Brain microvascular endothelial cell (primary cell): ENCODE measurements around the gene GSTO1.

Source experiments
- DNase-seq: peaks from one replicate; pipeline ENCODE4 v3.0.0-alpha.2; 2020
- H3K27ac ChIP-seq: fragments of 250-450 bp; sonication (Bioruptor Pico); 2 replicates; pipeline ENCODE4 v1.5.1; 2020; ENCODE audit warnings: mild to moderate bottlenecking, moderate library complexity
- H3K27me3 ChIP-seq: fragments of 250-450 bp; sonication (Bioruptor Pico); replicated peaks from 2 replicates; pipeline ENCODE4 v1.5.1; 2020; ENCODE audit warnings: mild to moderate bottlenecking
- H3K36me3 ChIP-seq: fragments of 250-450 bp; sonication (Bioruptor Pico); replicated peaks from 2 replicates; pipeline ENCODE4 v1.5.1; 2020; ENCODE audit warnings: mild to moderate bottlenecking
- H3K4me3 ChIP-seq: 2 replicates; pipeline ENCODE4 v1.5.1; 2011; ENCODE audit warnings: low read depth, mild to moderate bottlenecking, control low read depth, low read length, moderate library complexity
- in situ Hi-C: cut with HindIII; loops from 2 replicates; pipeline ENCODE4 v1.10.0; 2017; ENCODE audit warnings: low sequenced_read_pairs, low pct_ligation_motif_present
- TF ChIP-seq, protein P1 (sequence below): IDR thresholded peaks from 2 replicates; pipeline ENCODE4 v1.5.1; 2011; ENCODE audit warnings: low read depth, mild to moderate bottlenecking, moderate library complexity, low read length, control low read depth, inconsistent platforms; ENCODE audit errors: missing control alignments

The GSTO1 gene

DNA sequence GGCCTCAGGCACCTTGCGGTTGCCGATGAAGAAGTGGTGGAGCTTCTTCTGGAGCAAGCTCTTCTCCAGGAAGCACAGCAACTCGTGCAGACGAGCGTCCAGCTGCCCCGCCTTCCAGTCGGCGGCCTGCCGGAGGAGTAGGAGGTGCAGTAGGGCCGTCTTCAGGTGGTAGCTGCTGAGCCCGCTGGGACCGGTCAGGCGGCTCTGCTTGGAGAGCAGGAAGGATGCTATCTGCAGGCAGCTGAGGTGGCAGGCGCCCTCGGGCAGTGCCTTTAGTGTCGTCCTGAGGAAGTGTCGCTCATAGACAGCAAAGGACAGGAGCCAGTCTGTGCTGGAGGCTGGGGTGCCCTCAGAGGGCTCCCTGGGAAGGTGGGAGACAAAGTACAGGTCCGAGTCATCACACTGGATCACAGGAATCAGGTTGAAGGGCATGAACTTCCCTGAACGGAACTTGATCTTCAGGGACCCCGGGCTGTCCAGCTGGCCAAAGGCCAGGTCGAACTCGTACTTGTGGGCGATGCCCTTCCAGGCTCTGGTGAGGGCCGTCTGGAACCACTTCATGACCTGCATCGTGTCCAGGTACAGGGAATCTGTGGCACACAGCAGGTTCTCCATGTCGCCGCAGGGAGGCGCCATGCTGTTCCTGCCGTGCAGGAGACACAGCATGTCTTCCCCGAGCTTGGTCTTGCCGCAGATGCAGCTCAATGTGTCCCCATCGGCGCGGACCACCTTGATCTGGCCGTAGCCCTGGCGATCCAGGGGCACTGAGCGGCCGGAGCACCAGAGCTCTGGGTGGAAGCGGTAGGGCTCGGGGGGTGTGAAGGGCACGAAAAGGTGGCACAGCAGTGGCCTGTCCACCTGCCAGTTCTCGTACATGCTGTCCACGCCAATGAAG is 60.1 kb downstream of the GSTO1 start:
- Histone ChIP-seq H3K36me3 (peaks cover 79% of the 10 kb centered on the region), H3K27me3 (no peaks in the 10 kb centered on the region), H3K4me3 (no peak overlapping the region), H3K27ac (no peak overlapping the region)
- in situ Hi-C loops, result no loop called here
- TF ChIP-seq, protein P1, sequence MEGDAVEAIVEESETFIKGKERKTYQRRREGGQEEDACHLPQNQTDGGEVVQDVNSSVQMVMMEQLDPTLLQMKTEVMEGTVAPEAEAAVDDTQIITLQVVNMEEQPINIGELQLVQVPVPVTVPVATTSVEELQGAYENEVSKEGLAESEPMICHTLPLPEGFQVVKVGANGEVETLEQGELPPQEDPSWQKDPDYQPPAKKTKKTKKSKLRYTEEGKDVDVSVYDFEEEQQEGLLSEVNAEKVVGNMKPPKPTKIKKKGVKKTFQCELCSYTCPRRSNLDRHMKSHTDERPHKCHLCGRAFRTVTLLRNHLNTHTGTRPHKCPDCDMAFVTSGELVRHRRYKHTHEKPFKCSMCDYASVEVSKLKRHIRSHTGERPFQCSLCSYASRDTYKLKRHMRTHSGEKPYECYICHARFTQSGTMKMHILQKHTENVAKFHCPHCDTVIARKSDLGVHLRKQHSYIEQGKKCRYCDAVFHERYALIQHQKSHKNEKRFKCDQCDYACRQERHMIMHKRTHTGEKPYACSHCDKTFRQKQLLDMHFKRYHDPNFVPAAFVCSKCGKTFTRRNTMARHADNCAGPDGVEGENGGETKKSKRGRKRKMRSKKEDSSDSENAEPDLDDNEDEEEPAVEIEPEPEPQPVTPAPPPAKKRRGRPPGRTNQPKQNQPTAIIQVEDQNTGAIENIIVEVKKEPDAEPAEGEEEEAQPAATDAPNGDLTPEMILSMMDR, result no peak
- DNase-seq, result no peak

DNA sequence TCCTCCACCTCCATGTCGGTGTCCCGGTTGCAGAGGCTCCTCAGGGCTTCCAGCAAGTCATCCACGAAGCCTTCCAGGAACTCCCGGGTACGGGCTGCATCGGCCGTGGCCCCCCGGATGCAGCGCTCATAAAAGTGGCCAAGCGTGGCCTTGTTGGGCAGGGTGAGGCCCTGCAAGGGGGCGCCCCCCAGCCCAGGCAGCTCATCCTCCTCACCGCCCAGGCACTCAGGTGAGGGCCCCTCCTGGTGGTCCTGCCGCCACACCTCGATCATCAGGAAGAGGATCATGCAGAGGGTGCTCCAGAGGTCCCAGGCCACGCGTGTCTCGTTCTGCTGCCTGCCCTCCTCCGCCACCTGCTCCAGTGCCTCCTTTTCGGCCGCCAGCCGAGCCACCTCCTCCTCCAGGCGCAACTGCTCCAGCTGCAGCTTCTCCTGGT is 60.8 kb downstream of the GSTO1 start:
- H3K4me3 ChIP-seq, result no peak overlapping the region
- no peaks in the 10 kb centered on the region for H3K27me3 ChIP-seq
- no peak for DNase-seq
- in situ Hi-C loops, result no loop called here
- H3K36me3 ChIP-seq, result peaks cover 75% of the 10 kb centered on the region
- TF ChIP-seq, protein P1, result no peak
- no peak overlapping the region for H3K27ac ChIP-seq

DNA sequence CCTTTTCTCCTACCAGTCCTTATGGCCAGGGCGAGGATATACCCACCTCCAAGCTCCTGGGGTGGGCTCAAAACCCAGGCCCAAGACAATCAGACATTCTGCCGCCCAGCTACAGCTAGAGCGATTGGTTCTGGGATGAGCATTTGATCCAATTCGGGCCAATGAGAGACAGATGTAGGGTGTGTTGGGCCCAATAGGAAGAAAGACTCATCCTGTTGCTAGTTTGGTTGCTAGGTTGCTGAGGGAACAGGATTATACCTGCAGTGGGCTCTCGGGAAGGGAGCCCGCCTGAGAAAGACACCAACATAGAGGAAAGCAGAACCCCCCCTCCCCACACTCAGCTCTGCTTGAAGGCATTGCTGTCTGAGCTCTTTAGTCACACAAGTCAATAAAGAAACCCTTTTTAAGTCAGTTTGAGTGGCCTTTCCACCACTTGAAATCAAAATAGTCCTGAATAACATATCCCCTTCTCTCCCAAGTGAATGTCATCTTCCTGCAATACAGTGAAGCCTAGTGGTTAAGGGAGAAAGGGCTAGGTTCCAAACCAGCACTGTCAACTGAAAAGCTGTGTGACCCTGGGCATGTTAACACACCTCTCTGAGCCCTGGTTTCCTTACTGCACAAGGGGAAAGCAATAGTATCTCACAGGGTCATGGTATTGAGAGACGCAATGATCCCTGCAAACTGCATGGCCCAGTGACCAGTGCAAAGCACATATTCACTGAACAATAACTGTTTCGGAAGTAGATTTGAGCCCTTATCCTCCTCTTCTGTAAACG is 61.8 kb downstream of the GSTO1 start:
- Histone ChIP-seq H3K4me3 (no peak overlapping the region), H3K27ac (peak overlapping the region; percentile 42), H3K36me3 (peaks cover 72% of the 10 kb centered on the region), H3K27me3 (no peaks in the 10 kb centered on the region)
- no peak for DNase-seq
- TF ChIP-seq, protein P1, result no peak
- in situ Hi-C loops, result no loop called here
